Brain (organoid and tissue), 1 donor: ENCODE measurements around the gene OSTN. TPM values are rescaled to one million over a fixed set of nuclear protein-coding genes. Genes with fewer than 3 reads are reported as not detected.

Experiments used
- polyA plus RNA-seq: library from polyadenylated mRNA; stranded (reverse); fragments of 350-450 nt; fragmentation: Illumina TruSeq; extraction: RNeasy Lipid Tissue Mini Kit (QIAGEN cat#74804); gene quantifications from one replicate; pipeline ENCODE4 v1.2.3, GENCODE V29; 2015; ENCODE audit warnings: low read depth, low replicate concordance; ENCODE audit not compliant: insufficient read depth

The OSTN gene
- polyA plus RNA-seq, 1 donor from 2014 or later, result not detected

Other genes with a start within 250 kb of the OSTN start
- 23.7 TPM for gene CCDC50, start 130.2 kb downstream of the OSTN start, polyA plus RNA-seq
- not detected for gene UTS2B, start 131.3 kb downstream of the OSTN start, polyA plus RNA-seq